GM23338 (cell line): ENCODE measurements around the gene SDC3. TPM values are rescaled to one million over a fixed set of nuclear protein-coding genes. Genes with fewer than 3 reads are reported as not detected.

Source experiments
- ATAC-seq: fragments of 200-7000 bp; cut with Tn5 transposase; 3 replicates; pipeline ENCODE4 v1.9.1; 2020
- DNase-seq: peaks from one replicate; pipeline ENCODE4 v3.0.0-alpha.2; 2015; ENCODE audit warnings: low spot score
- H2AFZ ChIP-seq: fragments of 200-600 bp; sonication (generic); 2 replicates; pipeline ENCODE4 v1.8.0; 2016; ENCODE audit warnings: antibody characterized with exemption, mild to moderate bottlenecking, moderate library complexity
- H3F3A ChIP-seq: fragments of 200-600 bp; sonication (generic); replicated peaks from 2 replicates; pipeline ENCODE4 v1.8.0; 2017; ENCODE audit warnings: antibody characterized with exemption, mixed run types, low read depth
- H3K27ac ChIP-seq: fragments of 200-600 bp; sonication (generic); 2 replicates; pipeline ENCODE4 v1.6.1; 2016; ENCODE audit warnings: low read depth
- H3K27me3 ChIP-seq: fragments of 200-600 bp; sonication (generic); 2 replicates; pipeline ENCODE4 v1.8.0; 2016; ENCODE audit warnings: mild to moderate bottlenecking, mixed run types, moderate library complexity; ENCODE audit not compliant: insufficient read depth
- H3K36me3 ChIP-seq: fragments of 200-600 bp; sonication (generic); 2 replicates; pipeline ENCODE4 v1.8.0; 2016; ENCODE audit warnings: mild to moderate bottlenecking; ENCODE audit not compliant: insufficient read depth
- H3K4me1 ChIP-seq: fragments of 200-600 bp; sonication (generic); 2 replicates; pipeline ENCODE4 v1.8.0; 2016; ENCODE audit warnings: mild to moderate bottlenecking, moderate library complexity; ENCODE audit not compliant: insufficient read depth
- H3K4me2 ChIP-seq: fragments of 200-600 bp; sonication (generic); 2 replicates; pipeline ENCODE4 v1.7.1; 2017; ENCODE audit warnings: mixed run types
- H3K4me3 ChIP-seq: fragments of 200-600 bp; sonication (generic); 2 replicates; pipeline ENCODE4 v1.6.1; 2016; ENCODE audit warnings: mixed run types
- H3K79me2 ChIP-seq: fragments of 200-600 bp; sonication (generic); replicated peaks from 2 replicates; pipeline ENCODE4 v1.8.0; 2017; ENCODE audit warnings: mild to moderate bottlenecking; ENCODE audit not compliant: insufficient read depth
- H3K9me2 ChIP-seq: fragments of 200-600 bp; sonication (generic); 2 replicates; pipeline ENCODE4 v1.8.0; 2017; ENCODE audit not compliant: insufficient read depth
- H4K20me1 ChIP-seq: fragments of 200-600 bp; sonication (generic); replicated peaks from 2 replicates; pipeline ENCODE4 v1.8.0; 2017; ENCODE audit warnings: mild to moderate bottlenecking; ENCODE audit not compliant: insufficient read depth
- H3K27ac Mint-ChIP-seq: 2 replicates; pipeline ENCODE4 v1.8.0; 2020; ENCODE audit warnings: inconsistent platforms, mild to moderate bottlenecking, moderate library complexity, mixed read lengths
- H3K27me3 Mint-ChIP-seq: 3 replicates; pipeline ENCODE4 v1.8.0; 2022; ENCODE audit warnings: low read depth, mild to moderate bottlenecking, moderate library complexity, mixed read lengths, inconsistent platforms; ENCODE audit not compliant: insufficient read depth, poor library complexity
- H3K36me3 Mint-ChIP-seq: 3 replicates; pipeline ENCODE4 v1.8.0; 2021; ENCODE audit warnings: low read depth, mild to moderate bottlenecking, inconsistent platforms, moderate library complexity, mixed read lengths
- H3K4me1 Mint-ChIP-seq: 3 replicates; pipeline ENCODE4 v1.8.0; 2020; ENCODE audit warnings: mild to moderate bottlenecking, inconsistent platforms, mixed read lengths
- H3K4me3 Mint-ChIP-seq: 3 replicates; pipeline ENCODE4 v1.8.0; 2021; ENCODE audit warnings: moderate library complexity, mild to moderate bottlenecking, inconsistent platforms, mixed read lengths
- H3K9me3 Mint-ChIP-seq: 3 replicates; pipeline ENCODE4 v1.8.0; 2020; ENCODE audit warnings: moderate library complexity, mild to moderate bottlenecking, inconsistent platforms, mixed read lengths
- CREB1 ChIP-seq: fragments of 250-450 bp; sonication (Bioruptor Pico); IDR thresholded peaks from 2 replicates; pipeline ENCODE4 v1.5.0; 2020; ENCODE audit warnings: low read depth, mild to moderate bottlenecking, moderate library complexity
- EZH2 ChIP-seq: fragments of 200-600 bp; sonication (generic); IDR thresholded peaks from one replicate; pipeline ENCODE4 v1.8.0; 2017; ENCODE audit warnings: antibody characterized with exemption, mild to moderate bottlenecking, low read depth; ENCODE audit not compliant: unreplicated experiment
- EZH2phosphoT487 ChIP-seq: fragments of 200-600 bp; sonication (generic); IDR thresholded peaks from one replicate; pipeline ENCODE4 v1.8.1; 2018; ENCODE audit warnings: antibody characterized with exemption; ENCODE audit not compliant: unreplicated experiment
- JUNB ChIP-seq: IDR thresholded peaks from one replicate; pipeline ENCODE4 v1.6.1; 2016; ENCODE audit warnings: antibody characterized with exemption; ENCODE audit not compliant: unreplicated experiment
- NANOG ChIP-seq: IDR thresholded peaks from 2 replicates; pipeline ENCODE4 v1.6.1; 2016; ENCODE audit warnings: antibody characterized with exemption, borderline replicate concordance
- POLR2AphosphoS5 ChIP-seq: IDR thresholded peaks from 2 replicates; pipeline ENCODE4 v1.6.1; 2016; ENCODE audit warnings: antibody characterized with exemption, low read depth
- STAT1 ChIP-seq: IDR thresholded peaks from one replicate; pipeline ENCODE4 v1.6.1; 2016; ENCODE audit warnings: antibody characterized with exemption; ENCODE audit not compliant: unreplicated experiment
- ZNF114 ChIP-seq: fragments of 250-450 bp; sonication (Bioruptor Pico); IDR thresholded peaks from 2 replicates; pipeline ENCODE4 v1.5.0; 2020; ENCODE audit warnings: mild to moderate bottlenecking, moderate library complexity
- ZNF331 ChIP-seq: fragments of 250-450 bp; sonication (Bioruptor Pico); IDR thresholded peaks from 2 replicates; pipeline ENCODE4 v1.5.0; 2020; ENCODE audit warnings: low read depth, mild to moderate bottlenecking, moderate library complexity
- polyA plus RNA-seq: library from polyadenylated mRNA; unstranded; fragments of >200 nt; fragmentation: Nextera tagmentation; extraction: Ambion mirVana; gene quantifications from 2 replicates; pipeline ENCODE4 v1.2.1, GENCODE V29; 2016
- total RNA-seq: library from RNA; depleted of rRNA; stranded (reverse); fragments of >200 nt; shearing (Covaris generic); gene quantifications from 2 replicates; pipeline ENCODE4 v1.2.3, GENCODE V29; 2014
- TF ChIP-seq, protein P1 (sequence below), 2 experiments: fragments of 200-600 bp in 1 of 2; sonication (generic) in 1 of 2; conservative IDR thresholded peaks; 2 replicates each; pipeline versions ENCODE4 v1.5.1 to v1.6.1; 2016 to 2017; ENCODE audit warnings: antibody characterized with exemption in 2 of 2, low read depth in 2 of 2, mild to moderate bottlenecking in 2 of 2, moderate library complexity in 1 of 2
- TF ChIP-seq, protein P2 (sequence below): IDR thresholded peaks from one replicate; pipeline ENCODE4 v1.6.1; 2018; ENCODE audit warnings: antibody characterized with exemption; ENCODE audit not compliant: unreplicated experiment
- TF ChIP-seq, protein P3 (sequence below): fragments of 250-450 bp; sonication (Bioruptor Pico); IDR thresholded peaks from 2 replicates; pipeline ENCODE4 v1.5.0; 2020; ENCODE audit warnings: mild to moderate bottlenecking, moderate library complexity

Gene SDC3
- total and polyA plus RNA-seq, 2 experiments from 2014 or later, result 5.2 to 29.7 TPM

DNA sequence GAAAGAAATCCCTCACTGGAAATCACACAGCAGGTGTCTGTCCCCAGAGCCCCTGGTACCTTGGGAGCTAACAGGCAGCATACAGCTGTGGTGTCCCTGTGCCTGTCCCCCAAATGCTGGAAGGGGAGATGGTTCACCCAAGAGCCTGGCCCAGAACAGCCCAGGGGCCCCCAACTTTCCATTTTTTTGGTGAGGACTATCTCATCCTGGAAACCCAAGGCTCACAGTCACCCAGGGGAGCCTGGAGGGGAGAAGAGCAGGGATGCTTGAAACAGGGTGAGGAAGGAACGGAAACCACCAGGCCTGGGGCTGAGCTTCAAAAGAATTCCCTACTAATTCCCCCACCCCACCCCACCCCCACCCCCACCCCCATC is 3.6 kb downstream of the SDC3 start:
- H3K27me3 ChIP-seq, result peaks cover 18% of the 10 kb centered on the region
- H3K36me3 ChIP-seq, result no peaks in the 10 kb centered on the region
- DNase-seq, result no peak
- H2AFZ ChIP-seq, result no peak overlapping the region
- H3K4me3 ChIP-seq, result no peak overlapping the region
- H4K20me1 ChIP-seq, result peaks cover 4% of the 10 kb centered on the region; the same call in 1 of the 2 replicates
- TF ChIP-seq NANOG, result no peak
- TF ChIP-seq STAT1, result no peak
- no peak for TF ChIP-seq CREB1 (CRISPR knock-in tag)
- TF ChIP-seq EZH2, result no peak
- TF ChIP-seq ZNF114 (CRISPR knock-in tag), result no peak
- TF ChIP-seq, protein P1, sequence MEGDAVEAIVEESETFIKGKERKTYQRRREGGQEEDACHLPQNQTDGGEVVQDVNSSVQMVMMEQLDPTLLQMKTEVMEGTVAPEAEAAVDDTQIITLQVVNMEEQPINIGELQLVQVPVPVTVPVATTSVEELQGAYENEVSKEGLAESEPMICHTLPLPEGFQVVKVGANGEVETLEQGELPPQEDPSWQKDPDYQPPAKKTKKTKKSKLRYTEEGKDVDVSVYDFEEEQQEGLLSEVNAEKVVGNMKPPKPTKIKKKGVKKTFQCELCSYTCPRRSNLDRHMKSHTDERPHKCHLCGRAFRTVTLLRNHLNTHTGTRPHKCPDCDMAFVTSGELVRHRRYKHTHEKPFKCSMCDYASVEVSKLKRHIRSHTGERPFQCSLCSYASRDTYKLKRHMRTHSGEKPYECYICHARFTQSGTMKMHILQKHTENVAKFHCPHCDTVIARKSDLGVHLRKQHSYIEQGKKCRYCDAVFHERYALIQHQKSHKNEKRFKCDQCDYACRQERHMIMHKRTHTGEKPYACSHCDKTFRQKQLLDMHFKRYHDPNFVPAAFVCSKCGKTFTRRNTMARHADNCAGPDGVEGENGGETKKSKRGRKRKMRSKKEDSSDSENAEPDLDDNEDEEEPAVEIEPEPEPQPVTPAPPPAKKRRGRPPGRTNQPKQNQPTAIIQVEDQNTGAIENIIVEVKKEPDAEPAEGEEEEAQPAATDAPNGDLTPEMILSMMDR (conservative IDR thresholded peaks at IDR 0.05; ENCODE audit: low read depth in 2 of 2), result no peak
- no peak for TF ChIP-seq POLR2AphosphoS5
- no peak for TF ChIP-seq EZH2phosphoT487
- TF ChIP-seq JUNB, result no peak
- TF ChIP-seq, protein P2, sequence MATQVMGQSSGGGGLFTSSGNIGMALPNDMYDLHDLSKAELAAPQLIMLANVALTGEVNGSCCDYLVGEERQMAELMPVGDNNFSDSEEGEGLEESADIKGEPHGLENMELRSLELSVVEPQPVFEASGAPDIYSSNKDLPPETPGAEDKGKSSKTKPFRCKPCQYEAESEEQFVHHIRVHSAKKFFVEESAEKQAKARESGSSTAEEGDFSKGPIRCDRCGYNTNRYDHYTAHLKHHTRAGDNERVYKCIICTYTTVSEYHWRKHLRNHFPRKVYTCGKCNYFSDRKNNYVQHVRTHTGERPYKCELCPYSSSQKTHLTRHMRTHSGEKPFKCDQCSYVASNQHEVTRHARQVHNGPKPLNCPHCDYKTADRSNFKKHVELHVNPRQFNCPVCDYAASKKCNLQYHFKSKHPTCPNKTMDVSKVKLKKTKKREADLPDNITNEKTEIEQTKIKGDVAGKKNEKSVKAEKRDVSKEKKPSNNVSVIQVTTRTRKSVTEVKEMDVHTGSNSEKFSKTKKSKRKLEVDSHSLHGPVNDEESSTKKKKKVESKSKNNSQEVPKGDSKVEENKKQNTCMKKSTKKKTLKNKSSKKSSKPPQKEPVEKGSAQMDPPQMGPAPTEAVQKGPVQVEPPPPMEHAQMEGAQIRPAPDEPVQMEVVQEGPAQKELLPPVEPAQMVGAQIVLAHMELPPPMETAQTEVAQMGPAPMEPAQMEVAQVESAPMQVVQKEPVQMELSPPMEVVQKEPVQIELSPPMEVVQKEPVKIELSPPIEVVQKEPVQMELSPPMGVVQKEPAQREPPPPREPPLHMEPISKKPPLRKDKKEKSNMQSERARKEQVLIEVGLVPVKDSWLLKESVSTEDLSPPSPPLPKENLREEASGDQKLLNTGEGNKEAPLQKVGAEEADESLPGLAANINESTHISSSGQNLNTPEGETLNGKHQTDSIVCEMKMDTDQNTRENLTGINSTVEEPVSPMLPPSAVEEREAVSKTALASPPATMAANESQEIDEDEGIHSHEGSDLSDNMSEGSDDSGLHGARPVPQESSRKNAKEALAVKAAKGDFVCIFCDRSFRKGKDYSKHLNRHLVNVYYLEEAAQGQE, result no peak
- no peak for TF ChIP-seq ZNF331
- TF ChIP-seq, protein P3, sequence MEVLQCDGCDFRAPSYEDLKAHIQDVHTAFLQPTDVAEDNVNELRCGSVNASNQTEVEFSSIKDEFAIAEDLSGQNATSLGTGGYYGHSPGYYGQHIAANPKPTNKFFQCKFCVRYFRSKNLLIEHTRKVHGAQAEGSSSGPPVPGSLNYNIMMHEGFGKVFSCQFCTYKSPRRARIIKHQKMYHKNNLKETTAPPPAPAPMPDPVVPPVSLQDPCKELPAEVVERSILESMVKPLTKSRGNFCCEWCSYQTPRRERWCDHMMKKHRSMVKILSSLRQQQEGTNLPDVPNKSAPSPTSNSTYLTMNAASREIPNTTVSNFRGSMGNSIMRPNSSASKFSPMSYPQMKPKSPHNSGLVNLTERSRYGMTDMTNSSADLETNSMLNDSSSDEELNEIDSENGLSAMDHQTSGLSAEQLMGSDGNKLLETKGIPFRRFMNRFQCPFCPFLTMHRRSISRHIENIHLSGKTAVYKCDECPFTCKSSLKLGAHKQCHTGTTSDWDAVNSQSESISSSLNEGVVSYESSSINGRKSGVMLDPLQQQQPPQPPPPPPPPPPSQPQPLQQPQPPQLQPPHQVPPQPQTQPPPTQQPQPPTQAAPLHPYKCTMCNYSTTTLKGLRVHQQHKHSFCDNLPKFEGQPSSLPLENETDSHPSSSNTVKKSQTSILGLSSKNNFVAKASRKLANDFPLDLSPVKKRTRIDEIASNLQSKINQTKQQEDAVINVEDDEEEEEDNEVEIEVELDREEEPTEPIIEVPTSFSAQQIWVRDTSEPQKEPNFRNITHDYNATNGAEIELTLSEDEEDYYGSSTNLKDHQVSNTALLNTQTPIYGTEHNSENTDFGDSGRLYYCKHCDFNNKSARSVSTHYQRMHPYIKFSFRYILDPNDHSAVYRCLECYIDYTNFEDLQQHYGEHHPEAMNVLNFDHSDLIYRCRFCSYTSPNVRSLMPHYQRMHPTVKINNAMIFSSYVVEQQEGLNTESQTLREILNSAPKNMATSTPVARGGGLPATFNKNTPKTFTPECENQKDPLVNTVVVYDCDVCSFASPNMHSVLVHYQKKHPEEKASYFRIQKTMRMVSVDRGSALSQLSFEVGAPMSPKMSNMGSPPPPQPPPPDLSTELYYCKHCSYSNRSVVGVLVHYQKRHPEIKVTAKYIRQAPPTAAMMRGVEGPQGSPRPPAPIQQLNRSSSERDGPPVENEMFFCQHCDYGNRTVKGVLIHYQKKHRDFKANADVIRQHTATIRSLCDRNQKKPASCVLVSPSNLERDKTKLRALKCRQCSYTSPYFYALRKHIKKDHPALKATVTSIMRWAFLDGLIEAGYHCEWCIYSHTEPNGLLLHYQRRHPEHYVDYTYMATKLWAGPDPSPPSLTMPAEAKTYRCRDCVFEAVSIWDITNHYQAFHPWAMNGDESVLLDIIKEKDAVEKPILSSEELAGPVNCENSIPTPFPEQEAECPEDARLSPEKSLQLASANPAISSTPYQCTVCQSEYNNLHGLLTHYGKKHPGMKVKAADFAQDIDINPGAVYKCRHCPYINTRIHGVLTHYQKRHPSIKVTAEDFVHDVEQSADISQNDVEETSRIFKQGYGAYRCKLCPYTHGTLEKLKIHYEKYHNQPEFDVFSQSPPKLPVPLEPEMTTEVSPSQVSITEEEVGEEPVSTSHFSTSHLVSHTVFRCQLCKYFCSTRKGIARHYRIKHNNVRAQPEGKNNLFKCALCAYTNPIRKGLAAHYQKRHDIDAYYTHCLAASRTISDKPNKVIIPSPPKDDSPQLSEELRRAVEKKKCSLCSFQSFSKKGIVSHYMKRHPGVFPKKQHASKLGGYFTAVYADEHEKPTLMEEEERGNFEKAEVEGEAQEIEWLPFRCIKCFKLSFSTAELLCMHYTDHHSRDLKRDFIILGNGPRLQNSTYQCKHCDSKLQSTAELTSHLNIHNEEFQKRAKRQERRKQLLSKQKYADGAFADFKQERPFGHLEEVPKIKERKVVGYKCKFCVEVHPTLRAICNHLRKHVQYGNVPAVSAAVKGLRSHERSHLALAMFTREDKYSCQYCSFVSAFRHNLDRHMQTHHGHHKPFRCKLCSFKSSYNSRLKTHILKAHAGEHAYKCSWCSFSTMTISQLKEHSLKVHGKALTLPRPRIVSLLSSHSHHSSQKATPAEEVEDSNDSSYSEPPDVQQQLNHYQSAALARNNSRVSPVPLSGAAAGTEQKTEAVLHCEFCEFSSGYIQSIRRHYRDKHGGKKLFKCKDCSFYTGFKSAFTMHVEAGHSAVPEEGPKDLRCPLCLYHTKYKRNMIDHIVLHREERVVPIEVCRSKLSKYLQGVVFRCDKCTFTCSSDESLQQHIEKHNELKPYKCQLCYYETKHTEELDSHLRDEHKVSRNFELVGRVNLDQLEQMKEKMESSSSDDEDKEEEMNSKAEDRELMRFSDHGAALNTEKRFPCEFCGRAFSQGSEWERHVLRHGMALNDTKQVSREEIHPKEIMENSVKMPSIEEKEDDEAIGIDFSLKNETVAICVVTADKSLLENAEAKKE (CRISPR knock-in tag), result no peak
- no peaks in the 10 kb centered on the region for H3K9me2 ChIP-seq
- no peak for ATAC-seq
- no peaks in the 10 kb centered on the region for H3K9me3 Mint-ChIP-seq
- peaks cover 42% of the 10 kb centered on the region for H3K4me1 ChIP-seq
- H3K4me1 Mint-ChIP-seq, result peaks cover 60% of the 10 kb centered on the region
- H3F3A ChIP-seq, result peaks cover 18% of the 10 kb centered on the region; the same call in 1 of the 2 replicates
- 0 out of 2 replicates have a peak overlapping the region, but pooled peaks have one; percentile 38 for H3K27ac Mint-ChIP-seq
- peaks cover 24% of the 10 kb centered on the region for H3K27me3 Mint-ChIP-seq
- H3K36me3 Mint-ChIP-seq, result no peaks in the 10 kb centered on the region; the same call in 2 of the 3 replicates
- peaks cover 3% of the 10 kb centered on the region for H3K79me2 ChIP-seq
- H3K27ac ChIP-seq, result no peak overlapping the region
- H3K4me2 ChIP-seq, result 0 out of 2 replicates have a peak overlapping the region, but pooled peaks have one; percentile 26
- H3K4me3 Mint-ChIP-seq, result no peak overlapping the region
